K562 (cell line): ENCODE results near the gene ARMC7. TPM values are rescaled to one million over a fixed set of nuclear protein-coding genes. Genes with fewer than 3 reads are reported as not detected.
"Not testable (repeated sequence)": the region's sequence is repeated elsewhere in the genome, so short reads cannot be mapped to it uniquely, and the experiment has no call there.

Experiments
- ARID1B ChIP-seq: fragments of 450-650 bp; IDR thresholded peaks from 2 replicates; pipeline ENCODE4 v1.6.1; 2016; ENCODE audit warnings: antibody characterized with exemption, mild to moderate bottlenecking, inconsistent platforms
- ATF1 ChIP-seq, 2 experiments: fragments of 450-650 bp in 1 of 2; IDR thresholded peaks; 2 replicates each; pipeline ENCODE4 v1.6.1; 2016; ENCODE audit warnings: missing compliant biosample characterization in 1 of 2, missing genetic modification characterization in 1 of 2
- CBFA2T3 ChIP-seq: fragments of 450-650 bp; IDR thresholded peaks from 2 replicates; pipeline ENCODE4 v1.6.1; 2017
- CBX3 ChIP-seq, 2 experiments: IDR thresholded peaks; 1 replicate in 1 of 2; 2 replicates in 1 of 2; pipeline ENCODE4 v1.6.1; 2012; ENCODE audit warnings: inconsistent platforms in 2 of 2, low read length in 2 of 2, borderline replicate concordance in 1 of 2, control low read depth in 1 of 2
- CREM ChIP-seq: IDR thresholded peaks from 2 replicates; pipeline ENCODE4 v1.6.1; 2014; ENCODE audit warnings: antibody characterized with exemption, low read depth
- DMBX1 ChIP-seq: fragments of 250-450 bp; sonication (Bioruptor Pico); IDR thresholded peaks from 2 replicates; pipeline ENCODE4 v1.8.0; 2022; ENCODE audit warnings: inconsistent platforms, mild to moderate bottlenecking, moderate library complexity, borderline replicate concordance
- ELF1 ChIP-seq: fragments of 200-800 bp; sonication (Bioruptor generic); IDR thresholded peaks from 2 replicates; pipeline ENCODE4 v1.6.1; 2016; ENCODE audit warnings: missing genetic modification characterization, missing compliant biosample characterization
- EP400 ChIP-seq: fragments of 450-650 bp; IDR thresholded peaks from 2 replicates; pipeline ENCODE4 v1.6.1; 2017; ENCODE audit warnings: antibody characterized with exemption, mild to moderate bottlenecking, moderate library complexity
- GABPA ChIP-seq: fragments of 200-800 bp; sonication (Bioruptor generic); conservative IDR thresholded peaks from 2 replicates; pipeline ENCODE4 v1.6.1; 2016; ENCODE audit warnings: low read depth, missing genetic modification characterization, missing compliant biosample characterization
- L3MBTL2 ChIP-seq: fragments of 450-650 bp; IDR thresholded peaks from 2 replicates; pipeline ENCODE4 v1.6.1; 2016; ENCODE audit warnings: mild to moderate bottlenecking, moderate library complexity
- MTA1 ChIP-seq: fragments of 450-650 bp; IDR thresholded peaks from 2 replicates; pipeline ENCODE4 v1.6.1; 2017; ENCODE audit warnings: borderline replicate concordance
- MYBL2 ChIP-seq, 2 experiments: fragments of 450-650 bp in 1 of 2; sonication (generic) in 1 of 2; formaldehyde crosslinking in 1 of 2; IDR thresholded peaks; 2 replicates each; pipeline versions ENCODE4 v1.6.1 to v1.8.1; 2017 to 2022; ENCODE audit warnings: borderline replicate concordance in 1 of 2, inconsistent platforms in 1 of 2, low read depth in 1 of 2, mild to moderate bottlenecking in 1 of 2, missing genetic modification reagents in 1 of 2, moderate library complexity in 1 of 2
- NFE2 ChIP-seq: IDR thresholded peaks from 2 replicates; pipeline ENCODE4 v1.6.1; 2014; ENCODE audit warnings: antibody characterized with exemption, low read depth
- RBFOX2 ChIP-seq: fragments of 200-400 bp; formaldehyde crosslinking; IDR thresholded peaks from 2 replicates; pipeline ENCODE4 v1.6.1; 2017; ENCODE audit warnings: low read depth, mild to moderate bottlenecking, low read length, moderate library complexity
- TEAD1 ChIP-seq, 2 experiments: fragments of 450-650 bp in 1 of 2; sonication (generic) in 1 of 2; formaldehyde crosslinking; IDR thresholded peaks; 2 replicates each; pipeline versions ENCODE4 v1.4.0 to v1.8.0; 2020 to 2022; ENCODE audit warnings: mild to moderate bottlenecking in 2 of 2, missing genetic modification reagents in 1 of 2
- ZFX ChIP-seq: sonication (generic); formaldehyde crosslinking; IDR thresholded peaks from 2 replicates; pipeline ENCODE4 v1.8.0; 2022; ENCODE audit warnings: mild to moderate bottlenecking, missing genetic modification reagents, moderate library complexity
- ZKSCAN8 ChIP-seq: fragments of 200-800 bp; sonication (Bioruptor generic); IDR thresholded peaks from 2 replicates; pipeline ENCODE4 v1.6.1; 2016; ENCODE audit warnings: missing genetic modification characterization, missing compliant biosample characterization
- polyA plus RNA-seq, 8 experiments: library from polyadenylated mRNA; depleted of rRNA in 4 of 8; stranded (reverse) in 5 of 8; unstranded in 3 of 8; fragments of >200 nt; fragmentation: Nextera tagmentation in 2 of 8; fragmentation: Illumina TruSeq in 1 of 8; extraction: Ambion mirVana in 2 of 8; extraction: Trizol in 1 of 8; gene quantifications; 2 replicates each; pipeline versions ENCODE4 v1.2.1 to v1.2.3, GENCODE V29; 2011 to 2014; ENCODE audit warnings: inconsistent platforms in 1 of 8, missing spikeins in 1 of 8
- total RNA-seq, 7 experiments: library from RNA; depleted of rRNA in 6 of 7; stranded (reverse); fragments of >200 nt in 6 of 7; fragmentation: Illumina TruSeq in 2 of 7; extraction: Trizol in 2 of 7; gene quantifications; 2 replicates each; pipeline versions ENCODE4 v1.2.1 to v1.2.3, GENCODE V29; 2011 to 2021; ENCODE audit warnings: low replicate concordance in 1 of 7
- TF ChIP-seq, protein P1 (sequence below), 2 experiments: fragments of 450-650 bp in 1 of 2; sonication (generic) in 1 of 2; formaldehyde crosslinking in 1 of 2; IDR thresholded peaks; 2 replicates each; pipeline versions ENCODE4 v1.7.1 to v1.9.0; 2016 to 2022; ENCODE audit warnings: inconsistent platforms in 1 of 2, mild to moderate bottlenecking in 1 of 2, missing genetic modification reagents in 1 of 2

The ARMC7 gene
- total and polyA plus RNA-seq, 9 of the 15 experiments (the other 6 are each of a cell fraction or from before 2014, with no cell fraction given): 1.4 to 15.2 (median 5.9) TPM

- TF ChIP-seq, protein P1, sequence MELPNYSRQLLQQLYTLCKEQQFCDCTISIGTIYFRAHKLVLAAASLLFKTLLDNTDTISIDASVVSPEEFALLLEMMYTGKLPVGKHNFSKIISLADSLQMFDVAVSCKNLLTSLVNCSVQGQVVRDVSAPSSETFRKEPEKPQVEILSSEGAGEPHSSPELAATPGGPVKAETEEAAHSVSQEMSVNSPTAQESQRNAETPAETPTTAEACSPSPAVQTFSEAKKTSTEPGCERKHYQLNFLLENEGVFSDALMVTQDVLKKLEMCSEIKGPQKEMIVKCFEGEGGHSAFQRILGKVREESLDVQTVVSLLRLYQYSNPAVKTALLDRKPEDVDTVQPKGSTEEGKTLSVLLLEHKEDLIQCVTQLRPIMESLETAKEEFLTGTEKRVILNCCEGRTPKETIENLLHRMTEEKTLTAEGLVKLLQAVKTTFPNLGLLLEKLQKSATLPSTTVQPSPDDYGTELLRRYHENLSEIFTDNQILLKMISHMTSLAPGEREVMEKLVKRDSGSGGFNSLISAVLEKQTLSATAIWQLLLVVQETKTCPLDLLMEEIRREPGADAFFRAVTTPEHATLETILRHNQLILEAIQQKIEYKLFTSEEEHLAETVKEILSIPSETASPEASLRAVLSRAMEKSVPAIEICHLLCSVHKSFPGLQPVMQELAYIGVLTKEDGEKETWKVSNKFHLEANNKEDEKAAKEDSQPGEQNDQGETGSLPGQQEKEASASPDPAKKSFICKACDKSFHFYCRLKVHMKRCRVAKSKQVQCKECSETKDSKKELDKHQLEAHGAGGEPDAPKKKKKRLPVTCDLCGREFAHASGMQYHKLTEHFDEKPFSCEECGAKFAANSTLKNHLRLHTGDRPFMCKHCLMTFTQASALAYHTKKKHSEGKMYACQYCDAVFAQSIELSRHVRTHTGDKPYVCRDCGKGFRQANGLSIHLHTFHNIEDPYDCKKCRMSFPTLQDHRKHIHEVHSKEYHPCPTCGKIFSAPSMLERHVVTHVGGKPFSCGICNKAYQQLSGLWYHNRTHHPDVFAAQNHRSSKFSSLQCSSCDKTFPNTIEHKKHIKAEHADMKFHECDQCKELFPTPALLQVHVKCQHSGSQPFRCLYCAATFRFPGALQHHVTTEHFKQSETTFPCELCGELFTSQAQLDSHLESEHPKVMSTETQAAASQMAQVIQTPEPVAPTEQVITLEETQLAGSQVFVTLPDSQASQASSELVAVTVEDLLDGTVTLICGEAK (IDR thresholded peaks at IDR 0.05): peak; percentile 53; the same call in 1 of the 2 replicates
- TF ChIP-seq, protein P1 (CRISPR knock-in tag; IDR thresholded peaks at IDR 0.05): not testable (repeated sequence)
- TF ChIP-seq CREM: peak; percentile 73
- peak; percentile 33; the same call in 1 of the 2 replicates for TF ChIP-seq DMBX1 (CRISPR knock-in tag)
- TF ChIP-seq MYBL2 (IDR thresholded peaks at IDR 0.05; ENCODE audit: low read depth): peak; percentile 78
- TF ChIP-seq MYBL2 (CRISPR knock-in tag; IDR thresholded peaks at IDR 0.05; ENCODE audit: borderline replicate concordance); ATF1 (CRISPR knock-in tag; IDR thresholded peaks at IDR 0.05): not testable (repeated sequence)
- peak; percentile 48; the same call in 1 of the 2 replicates for TF ChIP-seq ZFX (CRISPR knock-in tag)
- peak; percentile 68 for TF ChIP-seq ATF1 (tag; IDR thresholded peaks at IDR 0.05)
- peak; percentile 50; the same call in 1 of the 2 replicates for TF ChIP-seq ZKSCAN8 (CRISPR knock-in tag)
- peak; percentile 41; the same call in 1 of the 2 replicates for TF ChIP-seq RBFOX2
- peak; percentile 9; the same call in 1 of the 2 replicates for TF ChIP-seq MTA1
- peak in 1 of 2 experiments; percentile 50; a peak in 1 of 4 replicates for TF ChIP-seq TEAD1 (CRISPR knock-in tag; IDR thresholded peaks at IDR 0.05)
- peak; percentile 90 for TF ChIP-seq CBFA2T3
- peak; percentile 51; the same call in 1 of the 2 replicates for TF ChIP-seq GABPA (tag)
- peak in 1 of 2 experiments; percentile 35; a peak in 1 of 3 replicates for TF ChIP-seq CBX3 (IDR thresholded peaks at IDR 0.05; ENCODE audit: borderline replicate concordance in 1 of 2, low read length in 2 of 2)
- peak; percentile 44; the same call in 1 of the 2 replicates for TF ChIP-seq L3MBTL2
- TF ChIP-seq EP400: peak; percentile 40; the same call in 1 of the 2 replicates
- 0 out of 2 replicates have a peak, but pooled peaks have one; percentile 11 for TF ChIP-seq NFE2
- 0 out of 2 replicates have a peak, but pooled peaks have one; percentile 18 for TF ChIP-seq ELF1 (tag)
- TF ChIP-seq ARID1B: peak; percentile 97
These were observed 38.1 kb upstream of the ARMC7 start (continued) for GRCh38 chr17:75071478-75072271.
